ENCODE measurements around the gene SRGN. TPM values are rescaled to one million over a fixed set of nuclear protein-coding genes. Genes with fewer than 3 reads are reported as not detected.

Gene SRGN
- total and polyA plus RNA-seq, 2 of the 13 experiments (the other 11 are each of a cell fraction or from before 2014, with no cell fraction given), result 0.09 TPM; not detected in 1

GRCh38 chr10:69124563-69125268 lies 36.8 kb downstream of the SRGN start (continued):
- TF ChIP-seq BORCS8-MEF2B (CRISPR knock-in tag; IDR thresholded peaks at IDR 0.05), result 0 out of 2 replicates have a peak, but pooled peaks have one; percentile 21
- peak; percentile 36; the same call in 1 of the 2 replicates for TF ChIP-seq GFI1 (CRISPR knock-in tag; IDR thresholded peaks at IDR 0.05; ENCODE audit: borderline replicate concordance)
- TF ChIP-seq MAZ (IDR thresholded peaks at IDR 0.05; ENCODE audit: borderline replicate concordance, low read depth, low read length), result peak; percentile 19; the same call in 1 of the 2 replicates
- no peak for TF ChIP-seq MAZ (CRISPR knock-in tag; IDR thresholded peaks at IDR 0.05; ENCODE audit: low read depth)
- TF ChIP-seq ASH2L (IDR thresholded peaks at IDR 0.05; ENCODE audit: insufficient read length, low read depth, low read length), result peak; percentile 8
- TF ChIP-seq ZNF629 (CRISPR knock-in tag; conservative IDR thresholded peaks at IDR 0.05), result no peak
- peak; percentile 62; the same call in 1 of the 2 replicates for TF ChIP-seq SIN3A (IDR thresholded peaks at IDR 0.05; ENCODE audit: borderline replicate concordance, low read depth, low read length)
- no peak for TF ChIP-seq ZBTB40 (IDR thresholded peaks at IDR 0.05)
- no peak for TF ChIP-seq ZBTB40 (CRISPR knock-in tag; IDR thresholded peaks at IDR 0.05)
- TF ChIP-seq ZNF605 (CRISPR knock-in tag; IDR thresholded peaks at IDR 0.05), result 0 out of 2 replicates have a peak, but pooled peaks have one; percentile 3
- TF ChIP-seq KDM3A (CRISPR knock-in tag; IDR thresholded peaks at IDR 0.05; ENCODE audit: low read depth), result no peak
- 0 out of 2 replicates have a peak, but pooled peaks have one; percentile 19 for TF ChIP-seq MXD3 (CRISPR knock-in tag; IDR thresholded peaks at IDR 0.05)
- 0 out of 2 replicates have a peak, but pooled peaks have one; percentile 10 for TF ChIP-seq NCOA2 (CRISPR knock-in tag; IDR thresholded peaks at IDR 0.05)
- 0 out of 2 replicates have a peak, but pooled peaks have one; percentile 3 for TF ChIP-seq ZNF556 (CRISPR knock-in tag; IDR thresholded peaks at IDR 0.05; ENCODE audit: borderline replicate concordance)
- no peak for TF ChIP-seq ZNF572 (CRISPR knock-in tag; IDR thresholded peaks at IDR 0.05)
- peak; percentile 16; the same call in 1 of the 2 replicates for TF ChIP-seq PHF21A (CRISPR knock-in tag; IDR thresholded peaks at IDR 0.05)
- TF ChIP-seq KDM2A (CRISPR knock-in tag; IDR thresholded peaks at IDR 0.05; ENCODE audit: borderline replicate concordance, low read depth), result peak; percentile 41; the same call in 1 of the 2 replicates
- 0 out of 4 replicates have a peak, but pooled peaks of 1 of the 2 experiments have one; percentile 4 for TF ChIP-seq KLF16 (CRISPR knock-in tag; IDR thresholded peaks at IDR 0.05)
